HG02852 (cell line): ENCODE data around the gene PCDHB14.
"Not testable (repeated sequence)": the region's sequence is repeated elsewhere in the genome, so short reads cannot be mapped to it uniquely, and the experiment has no call there.

Experiments used
- ATAC-seq: cut with Tn5 transposase; IDR thresholded peaks from one replicate; pipeline ENCODE4 v1.9.1; 2021; ENCODE audit warnings: mild to moderate bottlenecking, moderate library complexity; ENCODE audit not compliant: unreplicated experiment

Gene PCDHB14

DNA sequence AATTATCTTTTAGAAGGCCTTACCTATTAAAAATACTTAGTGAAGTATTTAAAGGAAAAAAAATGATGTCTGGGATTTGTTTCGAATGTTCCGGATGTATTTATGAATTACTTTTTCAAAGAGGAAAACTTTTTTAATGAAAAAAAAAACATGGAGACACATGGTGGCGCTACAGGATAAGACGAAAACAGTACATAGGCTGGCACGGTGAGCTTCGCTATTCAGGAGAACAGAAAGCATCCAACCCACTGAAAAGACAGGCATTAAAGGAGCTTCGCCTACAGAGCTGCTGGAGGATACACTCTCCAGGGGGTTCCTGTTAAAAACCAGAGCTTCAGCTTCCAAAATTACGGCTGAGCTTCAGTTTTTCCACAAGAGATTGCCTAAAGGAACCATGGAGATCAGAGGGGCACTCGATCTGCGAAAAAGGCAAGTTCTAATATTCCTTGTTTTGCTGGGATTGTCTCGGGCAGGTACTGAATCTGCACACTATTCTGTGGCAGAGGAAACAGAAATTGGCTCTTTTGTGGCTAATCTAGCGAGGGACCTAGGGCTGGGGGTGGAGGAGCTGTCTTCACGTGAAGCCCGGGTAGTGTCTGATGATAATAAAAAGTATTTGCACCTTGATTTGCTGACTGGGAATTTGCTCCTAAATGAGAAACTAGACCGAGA, at the start of gene PCDHB14:
TSS of gene PCDHB14 (plus strand) at position 232 of the 672 bp plus-strand sequence. CDS start at position 395, 163 bp downstream.
- no peak for ATAC-seq

- not testable (repeated sequence) for ATAC-seq
Measured at GRCh38 chr5:141174291-141175104, 48.6 kb upstream of the PCDHB14 start.

DNA sequence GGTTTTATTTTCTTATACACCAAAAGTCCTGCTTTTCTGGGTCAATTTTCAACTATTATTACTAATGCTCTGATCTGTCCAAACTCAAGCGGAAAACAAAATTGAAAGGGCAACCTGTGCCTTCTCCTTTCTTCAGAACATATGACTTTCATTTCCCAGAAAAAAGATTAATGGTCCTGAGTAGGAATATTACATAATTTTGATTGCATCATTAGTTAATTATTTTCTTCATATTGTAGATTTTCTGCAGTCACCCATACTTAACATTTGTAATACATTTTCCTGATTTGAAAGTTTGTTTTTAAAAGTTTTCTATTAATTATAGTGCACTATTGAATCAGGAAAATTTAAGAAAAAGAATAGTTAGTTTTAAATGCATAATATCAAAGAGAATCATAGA, 47.2 kb upstream of the PCDHB14 start:
- ATAC-seq, result no peak

DNA sequence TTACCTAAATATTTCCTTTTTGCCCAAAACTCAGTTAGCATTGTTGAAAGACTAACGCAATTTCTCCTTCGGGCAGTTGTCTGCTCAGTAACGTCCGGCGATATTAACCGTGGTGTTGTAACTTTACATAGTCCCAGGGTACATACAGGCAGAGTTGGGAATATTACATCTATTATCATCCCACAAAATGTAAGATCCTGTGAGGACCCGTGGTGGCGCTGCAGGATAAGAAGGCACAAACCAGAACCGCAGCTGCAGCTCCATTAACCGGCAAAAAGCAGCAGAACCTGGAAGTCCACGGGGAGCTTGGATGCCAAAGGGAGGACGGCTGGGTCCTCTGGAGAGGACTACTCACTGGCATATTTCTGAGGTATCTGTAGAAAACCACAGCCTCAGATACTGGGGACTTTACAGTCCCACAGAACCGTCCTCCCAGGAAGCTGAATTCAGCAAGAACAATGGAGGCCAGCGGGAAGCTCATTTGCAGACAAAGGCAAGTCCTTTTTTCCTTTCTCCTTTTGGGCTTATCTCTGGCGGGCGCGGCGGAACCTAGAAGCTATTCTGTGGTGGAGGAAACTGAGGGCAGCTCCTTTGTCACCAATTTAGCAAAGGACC, 45.5 kb upstream of the PCDHB14 start, which contains the start of gene PCDHB8:
TSS of gene PCDHB8 (plus strand) at position 214 of the 615 bp plus-strand sequence. CDS start at position 459, 245 bp downstream.
- not testable (repeated sequence) for ATAC-seq

DNA sequence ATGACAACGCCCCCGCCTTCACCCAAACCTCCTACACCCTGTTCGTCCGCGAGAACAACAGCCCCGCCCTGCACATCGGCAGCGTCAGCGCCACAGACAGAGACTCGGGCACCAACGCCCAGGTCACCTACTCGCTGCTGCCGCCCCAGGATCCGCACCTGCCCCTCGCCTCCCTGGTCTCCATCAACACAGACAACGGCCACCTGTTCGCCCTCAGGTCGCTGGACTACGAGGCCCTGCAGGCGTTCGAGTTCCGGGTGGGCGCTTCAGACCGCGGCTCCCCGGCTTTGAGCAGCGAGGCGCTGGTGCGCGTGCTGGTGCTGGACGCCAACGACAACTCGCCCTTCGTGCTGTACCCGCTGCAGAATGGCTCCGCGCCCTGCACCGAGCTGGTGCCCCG, 43.8 kb upstream of the PCDHB14 start:
- not testable (repeated sequence) for ATAC-seq

- ATAC-seq, result not testable (repeated sequence)
Measured at GRCh38 chr5:141179876-141180275, 43.3 kb upstream of the PCDHB14 start.

DNA sequence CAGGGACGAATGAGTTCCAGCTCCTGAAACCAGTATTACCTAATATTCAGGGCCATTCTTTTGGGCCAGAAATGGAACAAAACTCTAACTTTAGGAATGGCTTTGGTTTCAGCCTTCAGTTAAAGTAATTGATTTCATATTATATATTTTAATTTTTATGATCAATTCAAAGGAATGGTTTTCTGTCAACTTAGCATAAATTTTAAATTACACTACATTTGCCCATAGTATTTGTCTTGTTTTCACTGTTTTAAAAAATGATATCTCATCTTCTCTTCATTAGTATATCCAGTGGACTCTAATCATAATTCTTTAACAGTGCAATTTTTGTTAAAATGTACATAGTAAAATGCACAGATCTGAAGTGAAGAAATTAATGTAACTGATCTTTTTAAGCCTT, 42.8 kb upstream of the PCDHB14 start:
- ATAC-seq, result no peak

GRCh38 chr5:141182248-141182647, 40.9 kb upstream of the PCDHB14 start, which contains the start of gene PCDHB16:
Gene PCDHB16, plus strand, starts transcription at chr5:141182387. Its CDS starts 173 bp downstream, at chr5:141182560.
- no peak for ATAC-seq

DNA sequence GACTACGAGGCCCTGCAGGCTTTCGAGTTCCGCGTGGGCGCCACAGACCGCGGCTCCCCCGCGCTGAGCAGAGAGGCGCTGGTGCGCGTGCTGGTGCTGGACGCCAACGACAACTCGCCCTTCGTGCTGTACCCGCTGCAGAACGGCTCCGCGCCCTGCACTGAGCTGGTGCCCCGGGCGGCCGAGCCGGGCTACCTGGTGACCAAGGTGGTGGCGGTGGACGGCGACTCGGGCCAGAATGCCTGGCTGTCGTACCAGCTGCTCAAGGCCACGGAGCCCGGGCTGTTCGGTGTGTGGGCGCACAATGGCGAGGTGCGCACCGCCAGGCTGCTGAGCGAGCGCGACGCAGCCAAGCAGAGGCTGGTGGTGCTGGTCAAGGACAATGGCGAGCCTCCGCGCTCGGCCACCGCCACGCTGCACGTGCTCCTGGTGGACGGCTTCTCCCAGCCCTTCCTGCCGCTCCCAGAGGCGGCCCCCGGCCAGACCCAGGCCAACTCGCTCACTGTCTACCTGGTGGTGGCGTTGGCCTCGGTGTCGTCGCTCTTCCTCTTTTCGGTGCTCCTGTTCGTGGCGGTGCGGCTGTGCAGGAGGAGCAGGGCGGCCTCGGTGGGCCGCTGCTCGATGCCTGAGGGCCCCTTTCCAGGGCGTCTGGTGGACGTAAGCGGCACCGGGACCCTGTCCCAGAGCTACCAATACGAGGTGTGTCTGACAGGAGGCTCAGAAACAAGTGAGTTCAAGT, 38.9 kb upstream of the PCDHB14 start:
- not testable (repeated sequence) for ATAC-seq

GRCh38 chr5:141186897-141187512, 36.1 kb upstream of the PCDHB14 start, which contains the start of gene PCDHB9:
Gene PCDHB9, plus strand, starts transcription at chr5:141187161. Its CDS starts 158 bp downstream, at chr5:141187319.
- ATAC-seq, result no peak

DNA sequence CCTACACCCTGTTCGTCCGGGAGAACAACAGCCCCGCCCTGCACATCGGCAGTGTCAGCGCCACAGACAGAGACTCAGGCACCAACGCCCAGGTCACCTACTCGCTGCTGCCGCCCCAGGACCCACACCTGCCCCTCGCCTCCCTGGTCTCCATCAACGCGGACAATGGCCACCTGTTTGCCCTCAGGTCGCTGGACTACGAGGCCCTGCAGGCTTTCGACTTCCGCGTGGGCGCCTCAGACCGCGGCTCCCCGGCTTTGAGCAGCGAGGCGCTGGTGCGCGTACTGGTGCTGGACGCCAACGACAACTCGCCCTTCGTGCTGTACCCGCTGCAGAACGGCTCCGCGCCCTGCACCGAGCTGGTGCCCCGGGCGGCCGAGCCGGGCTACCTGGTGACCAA, 34.5 kb upstream of the PCDHB14 start:
- ATAC-seq, result not testable (repeated sequence)

GRCh38 chr5:141189131-141189530, 34.0 kb upstream of the PCDHB14 start:
- not testable (repeated sequence) for ATAC-seq

GRCh38 chr5:141192110-141192725, 30.9 kb upstream of the PCDHB14 start, which contains the start of gene PCDHB10:
Gene PCDHB10, plus strand, starts transcription at chr5:141192353. Its CDS starts 200 bp downstream, at chr5:141192553.
- no peak for ATAC-seq

- not testable (repeated sequence) for ATAC-seq
Measured at GRCh38 chr5:141194332-141194731, 28.8 kb upstream of the PCDHB14 start.

- no peak for ATAC-seq
Measured at GRCh38 chr5:141196363-141196762, 26.8 kb upstream of the PCDHB14 start.

DNA sequence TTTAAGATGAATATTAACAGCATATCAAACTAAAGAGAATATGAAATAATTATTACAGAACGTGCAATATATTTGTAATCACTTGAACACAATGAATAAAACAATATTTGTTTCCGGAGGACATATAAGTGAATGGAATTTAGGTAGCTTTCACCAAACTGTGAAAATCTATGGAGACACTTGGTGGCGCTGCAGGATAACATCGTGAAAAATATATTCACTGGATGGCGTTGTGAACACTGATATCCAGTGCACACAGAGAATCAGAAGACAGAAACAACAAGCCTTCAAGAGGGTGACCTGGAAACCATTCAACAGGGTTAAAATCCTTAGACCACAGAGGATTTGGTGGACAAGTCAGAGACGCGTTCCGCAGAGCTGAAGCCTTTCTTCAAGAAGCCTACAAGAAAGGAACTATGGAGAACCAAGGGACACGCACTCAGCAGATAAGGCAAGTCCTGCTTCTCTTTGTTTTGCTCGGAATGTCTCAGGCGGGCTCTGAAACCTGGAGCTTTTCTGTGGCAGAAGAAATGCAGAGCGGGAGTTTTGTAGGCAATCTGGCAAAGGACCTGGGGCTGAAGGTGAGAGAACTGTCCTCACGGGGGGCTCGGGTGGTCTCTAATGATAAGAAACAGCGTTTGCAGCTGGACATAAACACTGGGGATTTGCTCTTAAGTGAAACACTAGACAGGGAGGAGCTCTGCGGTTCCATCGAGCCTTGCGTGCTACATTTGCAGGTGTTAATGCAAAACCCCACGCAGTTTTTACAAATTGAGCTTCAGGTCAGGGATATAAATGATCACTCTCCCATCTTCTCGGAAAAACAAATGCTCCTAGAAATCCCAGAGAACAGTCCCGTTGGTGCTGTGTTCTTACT, 23.5 kb upstream of the PCDHB14 start, which contains the start of gene PCDHB11:
TSS of gene PCDHB11 (plus strand) at position 269 of the 877 bp plus-strand sequence. CDS start at position 417, 148 bp downstream.
- no peak for ATAC-seq

- ATAC-seq, result not testable (repeated sequence)
Measured at GRCh38 chr5:141201126-141201525, 22.0 kb upstream of the PCDHB14 start.

DNA sequence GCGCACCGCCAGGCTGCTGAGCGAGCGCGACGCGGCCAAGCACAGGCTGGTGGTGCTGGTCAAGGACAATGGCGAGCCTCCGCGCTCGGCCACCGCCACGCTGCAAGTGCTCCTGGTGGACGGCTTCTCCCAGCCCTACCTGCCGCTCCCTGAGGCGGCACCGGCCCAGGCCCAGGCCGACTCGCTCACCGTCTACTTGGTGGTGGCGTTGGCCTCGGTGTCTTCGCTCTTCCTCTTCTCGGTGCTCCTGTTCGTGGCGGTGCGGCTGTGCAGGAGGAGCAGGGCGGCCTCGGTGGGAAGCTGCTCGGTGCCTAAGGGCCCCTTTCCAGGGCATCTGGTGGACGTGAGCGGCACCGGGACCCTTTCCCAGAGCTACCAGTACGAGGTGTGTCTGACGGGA, 21.5 kb upstream of the PCDHB14 start:
- not testable (repeated sequence) for ATAC-seq
